Body of pancreas (tissue), 4 donors: ENCODE results near the gene ABCC6.

Experiments used
- POLR2A ChIP-seq, 3 donors: fragments of 450-650 bp; IDR thresholded peaks; one replicate each; pipeline ENCODE4 v1.6.1; 2016; ENCODE audit warnings: antibody characterized with exemption in 3 of 3, mild to moderate bottlenecking in 2 of 3
- TF ChIP-seq, protein P1 (sequence below), 7 experiments: fragments of 450-650 bp in 4 of 7; fragments of 200-600 bp in 3 of 7; sonication (generic) in 3 of 7; IDR thresholded peaks; one replicate each; pipeline ENCODE4 v1.5.1; 2016 to 2019; ENCODE audit warnings: antibody characterized with exemption in 7 of 7

DNA sequence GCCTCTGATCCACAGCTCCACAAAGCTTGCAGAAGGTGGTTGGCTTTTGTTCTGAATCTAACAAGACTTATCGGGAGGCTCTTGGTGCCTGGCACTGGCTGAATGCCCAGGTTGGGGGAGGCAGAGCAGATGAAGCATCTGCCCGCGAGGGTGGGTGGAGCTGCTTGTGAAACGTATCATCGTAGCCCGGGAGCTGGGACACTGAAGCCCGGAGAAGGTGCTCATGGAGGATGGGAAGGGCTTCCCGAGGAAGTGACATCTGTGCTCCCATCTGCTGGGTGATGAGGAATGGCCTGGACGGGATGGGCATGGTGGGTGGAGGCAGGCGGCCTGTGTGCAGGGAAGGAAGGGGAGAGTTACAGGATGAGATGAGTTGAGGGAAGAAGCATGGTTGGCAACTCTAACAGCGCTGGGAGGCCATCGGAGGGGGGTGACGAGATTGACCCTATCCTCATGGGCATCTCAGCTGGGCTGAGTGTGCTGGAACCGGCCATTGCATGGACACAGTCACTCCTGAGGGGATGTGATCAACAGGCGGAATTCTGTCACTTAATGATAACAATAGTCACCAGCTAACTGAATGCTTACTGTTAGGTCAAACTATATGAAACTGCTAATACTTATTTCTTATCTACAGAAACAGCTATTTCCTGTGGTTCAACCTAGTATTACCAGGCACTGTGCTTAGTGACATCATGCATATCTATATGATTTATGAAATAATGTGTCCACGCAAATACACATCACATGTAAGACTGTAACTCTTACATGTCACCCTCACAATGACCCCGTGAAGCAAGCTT lies 102.7 kb downstream of the ABCC6 start:
- TF ChIP-seq, protein P1, sequence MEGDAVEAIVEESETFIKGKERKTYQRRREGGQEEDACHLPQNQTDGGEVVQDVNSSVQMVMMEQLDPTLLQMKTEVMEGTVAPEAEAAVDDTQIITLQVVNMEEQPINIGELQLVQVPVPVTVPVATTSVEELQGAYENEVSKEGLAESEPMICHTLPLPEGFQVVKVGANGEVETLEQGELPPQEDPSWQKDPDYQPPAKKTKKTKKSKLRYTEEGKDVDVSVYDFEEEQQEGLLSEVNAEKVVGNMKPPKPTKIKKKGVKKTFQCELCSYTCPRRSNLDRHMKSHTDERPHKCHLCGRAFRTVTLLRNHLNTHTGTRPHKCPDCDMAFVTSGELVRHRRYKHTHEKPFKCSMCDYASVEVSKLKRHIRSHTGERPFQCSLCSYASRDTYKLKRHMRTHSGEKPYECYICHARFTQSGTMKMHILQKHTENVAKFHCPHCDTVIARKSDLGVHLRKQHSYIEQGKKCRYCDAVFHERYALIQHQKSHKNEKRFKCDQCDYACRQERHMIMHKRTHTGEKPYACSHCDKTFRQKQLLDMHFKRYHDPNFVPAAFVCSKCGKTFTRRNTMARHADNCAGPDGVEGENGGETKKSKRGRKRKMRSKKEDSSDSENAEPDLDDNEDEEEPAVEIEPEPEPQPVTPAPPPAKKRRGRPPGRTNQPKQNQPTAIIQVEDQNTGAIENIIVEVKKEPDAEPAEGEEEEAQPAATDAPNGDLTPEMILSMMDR (IDR thresholded peaks at IDR 0.05), result no peak
- no peak for TF ChIP-seq POLR2A (IDR thresholded peaks at IDR 0.05)
